ENCODE measurements around the gene SIL1.
"Not testable (repeated sequence)": the region's sequence is repeated elsewhere in the genome, so short reads cannot be mapped to it uniquely, and the experiment has no call there.

SIL1 gene

DNA sequence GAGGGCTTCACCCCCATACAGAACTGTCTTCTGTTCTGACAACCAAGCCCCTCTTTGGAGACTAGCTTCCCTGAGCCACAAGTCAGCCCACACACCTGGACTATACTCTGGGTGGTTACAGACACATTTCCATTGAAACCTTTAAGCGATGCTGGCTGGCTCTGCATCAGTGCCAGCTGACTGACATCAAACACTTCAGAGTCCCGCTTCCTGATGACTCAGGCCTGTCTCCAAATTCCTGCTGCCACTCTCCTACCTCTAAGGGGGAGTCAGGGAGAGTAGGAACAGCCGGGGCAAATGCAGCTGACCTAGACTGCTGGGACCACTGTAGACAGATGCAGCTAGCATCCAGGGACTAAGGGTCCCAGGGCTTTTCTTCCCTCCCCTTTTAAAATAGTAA is 59.4 kb downstream of the SIL1 start:
- DNase-seq (ENCODE audit: low read depth), result no peak

GRCh38 chr5:139138109-139138508 is 60.1 kb downstream of the SIL1 start:
- no peak for DNase-seq (ENCODE audit: low read depth)

DNA sequence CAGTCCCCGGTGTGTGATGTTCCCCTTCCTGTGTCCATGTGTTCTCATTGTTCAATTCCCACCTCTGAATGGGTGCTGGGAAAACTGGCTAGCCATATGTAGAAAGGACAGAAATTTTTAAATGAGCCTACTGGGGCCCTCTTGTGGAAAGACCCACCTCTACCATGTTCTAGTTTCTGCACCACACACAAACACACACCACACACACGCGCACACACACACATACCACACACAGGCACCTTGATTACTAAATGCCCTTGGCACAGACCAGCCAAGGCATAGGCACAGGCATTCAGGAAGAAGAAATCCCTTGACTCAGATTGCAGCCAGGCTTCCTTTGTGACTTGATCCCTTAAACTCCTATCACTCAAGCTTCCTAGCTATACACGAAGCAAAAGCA is 60.5 kb downstream of the SIL1 start:
- no peak for DNase-seq (ENCODE audit: low read depth)

DNA sequence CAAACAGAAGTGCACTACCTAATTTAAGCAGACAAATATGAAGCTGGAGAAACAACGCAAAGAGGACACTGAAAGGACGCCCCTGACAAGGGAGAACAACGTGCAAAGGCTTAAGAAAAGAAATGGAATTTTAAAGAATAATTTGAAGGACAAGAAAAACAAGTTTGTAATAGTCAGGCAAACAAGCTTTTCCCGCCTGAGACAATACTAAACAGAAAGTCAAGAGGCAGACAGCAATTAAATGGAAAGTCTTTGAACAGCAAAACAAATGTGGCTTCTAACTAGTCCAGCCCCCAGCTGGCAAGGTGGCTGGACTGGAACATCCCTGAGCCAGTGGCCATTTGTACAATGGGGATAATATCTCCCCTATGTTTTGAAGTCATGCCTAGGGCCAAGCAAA is 63.3 kb downstream of the SIL1 start:
- no peak for DNase-seq (ENCODE audit: low read depth)

GRCh38 chr5:139133282-139133681 is 64.9 kb downstream of the SIL1 start:
- no peak for DNase-seq (ENCODE audit: low read depth)

DNA sequence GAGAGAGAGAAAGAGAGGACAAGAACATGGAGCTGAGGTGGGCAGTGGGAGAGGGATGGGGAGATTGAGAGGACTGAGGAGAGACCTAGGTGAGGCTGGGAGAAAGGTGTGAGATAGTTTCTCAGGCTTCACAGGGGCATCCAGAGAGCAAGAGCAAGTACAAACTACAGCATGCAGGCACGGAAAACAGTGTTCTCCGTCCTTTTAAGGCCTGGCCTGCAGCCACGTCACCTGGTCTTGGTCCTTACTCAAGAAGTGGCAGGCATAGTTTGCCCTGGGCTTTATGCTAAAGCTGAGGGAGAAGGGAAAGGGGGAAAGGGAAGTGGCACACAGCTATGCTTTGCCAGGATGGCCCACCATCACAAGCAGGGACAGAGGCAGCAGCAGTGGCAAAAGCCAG is 65.7 kb downstream of the SIL1 start:
- DNase-seq (ENCODE audit: low read depth), result no peak

DNA sequence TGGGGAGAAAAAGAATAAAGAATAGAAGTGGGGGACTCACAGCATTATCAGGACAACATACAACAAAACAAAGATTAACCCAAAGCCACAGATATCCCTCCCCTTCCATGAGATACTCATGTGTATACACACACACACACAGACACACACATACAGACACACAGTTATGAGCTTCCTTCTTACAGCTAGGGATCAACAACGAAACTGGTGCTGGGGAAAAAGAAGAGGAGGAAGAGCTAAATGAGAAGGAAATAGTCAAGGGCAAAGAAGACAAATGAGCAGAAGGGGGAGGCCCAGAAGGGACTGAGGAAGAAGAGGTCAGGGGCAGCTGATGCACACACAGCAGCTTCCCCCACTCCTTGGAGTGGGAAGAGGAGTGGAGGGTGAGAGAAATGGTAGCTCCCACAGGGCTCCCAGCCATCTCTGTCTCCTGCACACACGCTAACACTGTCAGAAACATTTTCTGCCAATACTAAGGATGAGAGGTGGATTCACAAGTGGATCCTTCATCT is 66.2 kb downstream of the SIL1 start:
- no peak for DNase-seq (ENCODE audit: low read depth)

- no peak for DNase-seq (ENCODE audit: low read depth)
These were observed 66.7 kb downstream of the SIL1 start for GRCh38 chr5:139131465-139131864.

DNA sequence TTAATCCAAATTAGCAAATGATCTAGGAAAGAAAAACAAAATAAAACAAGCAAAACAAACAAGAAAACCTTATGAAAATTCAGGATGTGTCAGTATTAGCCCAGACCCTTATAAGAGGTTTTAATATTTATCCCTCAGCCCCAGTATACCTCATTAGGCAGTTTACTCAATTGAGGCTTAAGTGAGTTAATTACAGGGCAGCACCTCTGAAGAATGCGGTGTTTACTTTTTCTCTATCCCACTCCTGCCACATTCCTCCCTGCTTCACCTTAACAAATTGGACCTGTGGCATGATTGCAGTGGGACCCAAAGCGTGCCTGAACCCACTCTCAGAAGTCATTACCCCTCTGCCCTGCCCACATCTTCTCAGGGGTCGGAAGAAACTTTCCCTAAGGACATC is 67.1 kb downstream of the SIL1 start:
- DNase-seq (ENCODE audit: low read depth), result no peak

DNA sequence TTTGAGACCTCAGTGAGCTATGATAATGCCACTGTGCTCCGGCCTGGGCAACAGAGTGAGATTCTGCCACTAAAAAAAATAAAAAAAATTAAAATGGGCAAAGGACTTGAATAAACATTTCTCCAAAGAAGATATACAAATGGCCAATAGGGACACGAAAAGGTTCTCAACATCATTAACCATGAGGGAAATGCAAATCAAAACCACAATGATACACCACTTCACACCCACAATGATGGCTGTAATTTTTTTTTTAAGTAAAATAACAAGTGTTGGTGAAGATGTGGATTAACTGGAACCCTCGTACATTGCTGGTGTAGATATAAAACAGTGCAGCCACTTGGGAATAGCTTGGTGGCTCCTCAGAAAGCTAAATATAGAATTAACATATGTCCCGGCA is 68.0 kb downstream of the SIL1 start:
- no peak for DNase-seq (ENCODE audit: low read depth)

GRCh38 chr5:139126711-139127111 is 71.5 kb downstream of the SIL1 start:
- DNase-seq (ENCODE audit: low read depth), result no peak

- no peak for DNase-seq (ENCODE audit: low read depth)
These were observed 72.2 kb downstream of the SIL1 start for GRCh38 chr5:139125991-139126390.

DNA sequence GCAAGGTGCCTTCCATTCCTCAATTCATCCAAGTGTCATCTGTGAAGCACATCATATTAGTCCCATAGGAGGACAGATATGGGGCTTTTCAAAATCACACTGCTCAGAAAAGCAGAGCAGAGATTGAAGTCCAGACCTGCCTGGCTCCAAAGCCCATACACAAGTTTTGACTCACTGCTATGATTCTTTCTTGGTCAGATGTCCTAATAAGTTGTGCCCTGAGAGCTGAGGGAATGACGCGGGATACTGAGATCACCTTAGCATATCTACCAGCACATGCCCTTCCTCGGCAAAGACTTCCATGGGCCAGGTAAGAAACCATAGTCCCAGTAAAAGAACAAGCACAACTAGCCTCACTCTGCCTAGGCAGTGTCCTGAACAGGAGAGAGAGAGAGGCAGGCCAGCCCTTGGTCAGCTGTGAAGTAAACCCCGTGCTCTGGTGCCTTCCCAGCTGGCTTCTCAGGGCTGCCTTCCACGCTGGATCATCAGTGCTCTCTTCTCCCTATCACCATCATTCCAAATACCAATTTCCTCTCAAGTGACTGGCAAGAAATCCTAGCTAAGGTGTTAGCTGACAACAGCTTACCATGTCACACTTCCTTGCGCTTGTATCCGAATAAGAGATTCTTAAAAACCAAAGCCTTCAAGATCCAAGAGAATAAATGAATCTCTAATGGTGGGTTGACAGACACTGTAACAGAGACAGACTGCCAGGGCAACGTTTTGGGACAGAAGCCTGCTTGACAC is 73.2 kb downstream of the SIL1 start:
- no peak for DNase-seq (ENCODE audit: low read depth)

- DNase-seq (ENCODE audit: low read depth), result no peak
These were observed 77.0 kb downstream of the SIL1 start for GRCh38 chr5:139121120-139121519.

- DNase-seq (ENCODE audit: low read depth), result no peak
These were observed 77.6 kb downstream of the SIL1 start for GRCh38 chr5:139120521-139120920.

- DNase-seq (ENCODE audit: low read depth), result no peak
These were observed 79.4 kb downstream of the SIL1 start for GRCh38 chr5:139118804-139119203.

DNA sequence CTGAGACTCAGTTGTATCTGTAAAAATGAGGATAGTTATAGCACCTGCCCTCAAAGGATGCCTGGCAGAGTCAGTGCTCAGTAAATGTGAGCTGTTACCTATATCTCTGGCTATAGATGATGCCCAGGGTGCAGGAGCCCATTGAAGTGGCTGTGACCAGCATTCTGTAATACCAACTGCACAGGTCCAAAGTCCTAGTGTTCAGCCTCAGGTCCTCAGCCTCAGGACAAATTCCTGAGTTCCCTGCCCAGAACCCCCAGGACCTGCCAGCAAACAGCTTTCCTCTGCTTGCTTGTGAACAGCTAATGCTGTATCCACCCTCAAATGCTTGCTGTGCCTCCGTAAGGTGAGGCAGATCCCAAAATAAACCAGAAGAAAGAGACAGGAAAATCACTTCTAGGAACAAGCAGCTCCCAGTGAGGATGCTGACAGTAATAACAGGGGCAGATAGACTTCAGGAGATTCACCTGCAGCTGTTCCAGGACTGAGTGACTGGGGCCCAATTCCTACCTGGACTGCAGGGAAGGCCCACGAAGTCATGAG is 80.8 kb downstream of the SIL1 start:
- no peak for DNase-seq (ENCODE audit: low read depth)

DNA sequence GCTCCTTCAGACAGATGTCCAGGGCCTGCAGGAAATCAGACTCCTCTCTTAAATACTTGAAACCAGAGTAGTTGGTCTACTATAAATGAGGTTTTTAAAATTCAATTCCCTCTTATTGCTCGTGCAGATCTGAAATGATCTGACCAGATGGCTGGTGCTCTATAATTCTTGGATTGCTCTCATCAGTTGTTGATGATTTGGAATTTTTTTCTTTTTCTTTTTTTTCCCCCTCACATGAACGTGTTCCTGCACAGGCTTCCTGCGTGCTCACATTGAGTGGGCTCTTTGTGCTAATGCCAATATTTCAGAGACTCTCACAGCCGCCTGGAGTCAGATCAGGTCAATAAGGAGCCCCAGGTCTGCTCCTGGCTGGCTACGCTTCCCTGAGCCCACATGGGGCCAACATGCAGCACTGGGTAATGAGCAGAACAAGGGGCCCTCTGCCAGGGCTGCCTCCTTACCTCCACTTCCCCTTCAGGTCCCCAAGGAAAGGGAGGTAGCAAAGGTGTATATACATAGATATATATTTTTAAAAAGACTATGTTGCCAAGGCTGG is 82.0 kb downstream of the SIL1 start:
- DNase-seq (ENCODE audit: low read depth), result no peak

DNA sequence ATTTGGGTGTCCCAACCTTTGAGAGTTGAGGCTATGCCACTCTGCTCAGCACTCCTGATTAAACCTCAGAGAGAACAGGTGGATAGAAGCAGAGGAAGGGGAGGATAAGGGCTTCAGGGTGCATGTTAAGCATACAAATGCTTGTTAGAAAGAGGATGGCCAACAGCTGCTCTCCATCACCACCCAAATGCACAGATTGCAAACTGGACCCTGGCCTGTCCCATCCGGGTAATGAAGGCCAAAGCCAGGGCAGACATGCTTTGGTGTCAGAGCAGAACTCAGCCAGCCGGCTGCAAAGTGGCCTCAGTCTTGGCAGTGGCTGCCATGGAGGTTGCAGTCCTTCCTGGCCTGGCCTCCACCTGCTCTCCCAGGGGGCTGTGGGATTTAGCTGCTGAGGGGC is 84.3 kb downstream of the SIL1 start:
- no peak for DNase-seq (ENCODE audit: low read depth)

- not testable (repeated sequence) for DNase-seq (ENCODE audit: low read depth)
These were observed 85.8 kb downstream of the SIL1 start for GRCh38 chr5:139112362-139112761.

DNA sequence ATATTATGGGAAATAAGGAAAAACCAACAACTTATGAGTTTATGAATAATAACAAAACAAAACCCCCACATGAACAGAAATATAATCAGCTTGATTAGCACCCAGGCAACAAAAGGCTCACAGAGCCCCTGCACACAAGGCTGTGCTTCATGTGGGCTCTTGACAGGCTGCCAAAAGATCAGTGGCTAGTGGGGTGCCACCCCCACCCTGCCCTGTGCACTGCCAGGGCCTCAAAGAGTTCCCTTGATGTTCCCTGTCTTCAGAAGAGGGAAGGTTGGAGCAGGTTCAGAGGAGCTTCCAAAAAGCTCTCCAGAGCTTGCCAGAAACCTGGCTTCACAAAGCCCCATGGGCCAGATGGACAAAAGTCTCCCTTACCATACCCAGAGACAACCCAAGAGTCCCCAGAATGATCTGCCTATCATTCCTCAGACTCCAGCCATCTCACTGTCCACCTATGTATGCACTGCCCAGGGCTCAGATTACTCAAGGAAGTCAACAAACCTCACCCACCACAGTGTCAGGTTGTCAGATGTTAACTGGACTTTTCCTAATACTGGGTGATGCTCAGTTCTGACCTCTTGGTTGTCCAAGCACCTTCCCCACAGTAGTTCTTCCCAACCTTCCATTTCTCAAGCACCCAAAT is 87.5 kb downstream of the SIL1 start:
- DNase-seq (ENCODE audit: low read depth), result no peak

DNA sequence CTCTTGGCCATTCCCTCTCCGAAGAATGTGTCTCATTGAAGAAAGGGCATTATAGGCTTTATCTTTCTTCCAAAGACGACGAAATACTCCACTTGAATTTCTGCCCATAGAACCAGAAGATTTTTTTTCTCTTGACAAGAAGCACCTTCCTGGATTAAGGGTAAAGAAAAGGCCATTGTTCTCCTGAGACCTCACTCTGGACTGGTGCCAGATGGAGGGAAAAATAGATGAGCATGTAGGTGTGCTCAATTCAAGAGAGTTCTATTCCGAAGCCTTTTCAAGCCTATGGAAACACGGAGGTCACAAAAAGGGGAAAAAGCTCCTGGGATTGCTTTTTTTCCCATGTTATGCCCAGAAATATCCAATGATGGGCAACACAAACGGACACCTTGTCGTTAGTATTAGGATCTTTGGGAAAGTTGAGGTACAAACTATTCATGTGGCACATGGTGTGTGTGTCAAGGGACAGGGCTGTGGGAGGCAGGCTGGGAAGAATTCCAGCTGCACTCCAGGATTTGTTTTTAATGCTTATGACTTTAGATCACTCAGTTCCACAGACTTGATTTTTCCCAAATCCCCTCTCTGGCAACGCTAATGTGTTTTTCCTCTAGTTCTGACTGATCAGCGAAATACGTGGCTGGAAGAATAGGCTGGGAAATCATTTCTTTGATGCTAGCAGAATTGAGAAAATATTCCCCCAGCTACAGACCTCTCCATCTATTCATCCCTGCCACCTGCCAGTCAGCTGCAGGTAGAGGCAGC is 89.9 kb downstream of the SIL1 start:
- DNase-seq (ENCODE audit: low read depth), result no peak

Measured in activated T-helper 1 cell treated with Interleukin-2 at 50 U/mL for 16 hours (primary cell).